ENCODE data around the gene DAPK2.

Gene DAPK2

DNA sequence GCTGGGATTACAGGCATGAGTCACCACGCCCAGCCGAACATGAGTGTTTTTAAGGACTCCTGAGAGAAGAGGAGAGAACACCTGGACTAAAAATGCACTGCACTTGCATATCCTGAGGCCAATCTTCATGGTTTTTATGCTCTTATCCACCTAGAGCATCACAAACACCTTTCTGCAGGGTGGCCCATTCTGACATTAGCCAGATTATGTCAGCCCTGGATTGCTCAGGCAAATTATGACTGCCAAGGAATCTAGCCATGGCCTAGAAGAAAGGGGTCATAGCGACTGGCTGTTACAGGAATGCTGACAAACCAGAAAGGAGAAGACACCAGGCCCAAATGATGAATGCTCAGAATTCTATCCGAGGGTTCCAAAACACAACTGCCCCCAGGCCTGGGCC lies 171.7 kb downstream of the DAPK2 start:
- TF ChIP-seq, protein P1, sequence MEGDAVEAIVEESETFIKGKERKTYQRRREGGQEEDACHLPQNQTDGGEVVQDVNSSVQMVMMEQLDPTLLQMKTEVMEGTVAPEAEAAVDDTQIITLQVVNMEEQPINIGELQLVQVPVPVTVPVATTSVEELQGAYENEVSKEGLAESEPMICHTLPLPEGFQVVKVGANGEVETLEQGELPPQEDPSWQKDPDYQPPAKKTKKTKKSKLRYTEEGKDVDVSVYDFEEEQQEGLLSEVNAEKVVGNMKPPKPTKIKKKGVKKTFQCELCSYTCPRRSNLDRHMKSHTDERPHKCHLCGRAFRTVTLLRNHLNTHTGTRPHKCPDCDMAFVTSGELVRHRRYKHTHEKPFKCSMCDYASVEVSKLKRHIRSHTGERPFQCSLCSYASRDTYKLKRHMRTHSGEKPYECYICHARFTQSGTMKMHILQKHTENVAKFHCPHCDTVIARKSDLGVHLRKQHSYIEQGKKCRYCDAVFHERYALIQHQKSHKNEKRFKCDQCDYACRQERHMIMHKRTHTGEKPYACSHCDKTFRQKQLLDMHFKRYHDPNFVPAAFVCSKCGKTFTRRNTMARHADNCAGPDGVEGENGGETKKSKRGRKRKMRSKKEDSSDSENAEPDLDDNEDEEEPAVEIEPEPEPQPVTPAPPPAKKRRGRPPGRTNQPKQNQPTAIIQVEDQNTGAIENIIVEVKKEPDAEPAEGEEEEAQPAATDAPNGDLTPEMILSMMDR (IDR thresholded peaks at IDR 0.05; ENCODE audit: low read depth, low read length, missing control alignments) = no peak
- in situ Hi-C loops (cut with HindIII; ENCODE audit: low sequenced_read_pairs) = loop anchor here (5.0 to 25.0 kb wide), 2 partner anchors 37 to 112 kb away; no protein-coding TSS in a partner anchor

DNA sequence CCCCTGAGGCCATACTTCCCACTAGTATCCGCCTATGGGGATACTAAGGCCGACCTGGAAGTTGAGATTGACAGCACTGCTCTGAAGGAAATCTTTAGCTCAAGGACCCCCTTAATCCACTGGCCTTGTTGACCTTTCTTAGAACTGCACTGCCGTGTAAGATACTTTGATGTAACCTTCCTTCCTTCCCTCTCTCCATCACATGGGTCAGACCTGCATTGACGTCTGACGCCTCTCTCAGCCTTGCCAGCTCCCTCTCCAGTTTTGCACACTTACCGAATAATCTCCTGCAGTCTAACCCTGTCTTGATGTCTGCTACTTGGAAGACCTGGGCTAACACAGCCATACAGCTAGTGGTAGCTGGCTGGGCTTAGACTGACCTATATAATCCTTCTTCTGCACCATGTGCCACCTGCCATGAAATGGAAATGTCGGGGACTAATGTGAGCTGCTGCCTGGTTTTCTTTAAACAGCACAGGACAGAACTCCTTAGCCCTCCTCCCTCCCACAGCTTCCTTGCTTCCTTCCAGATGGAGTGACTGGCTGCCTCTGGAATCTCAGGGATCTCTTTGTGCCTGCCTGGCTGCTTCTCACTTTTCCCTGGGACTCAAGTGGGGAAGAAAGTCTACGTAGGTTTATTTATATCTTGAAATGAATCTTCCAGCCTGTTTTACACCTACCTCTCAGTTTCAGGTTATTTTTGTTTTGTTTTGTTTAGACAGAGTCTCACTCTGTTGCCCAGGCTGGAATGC lies 173.3 kb downstream of the DAPK2 start:
- TF ChIP-seq, protein P1 (IDR thresholded peaks at IDR 0.05; ENCODE audit: low read depth, low read length, missing control alignments) = no peak
- no peak for DNase-seq (ENCODE audit: low read depth)
- in situ Hi-C loops (cut with HindIII; ENCODE audit: low sequenced_read_pairs) = loop anchor here (5.0 kb wide), 1 partner anchor 36 kb away; no protein-coding TSS in a partner anchor
- no peak overlapping the region for H3K4me3 ChIP-seq (ENCODE audit: low read depth, low read length)

More for the DNA sequence above, 171.7 kb downstream of the DAPK2 start:
- H3K4me3 ChIP-seq (ENCODE audit: low read depth, low read length) = no peak overlapping the region
- DNase-seq (ENCODE audit: low read depth) = no peak

DNA sequence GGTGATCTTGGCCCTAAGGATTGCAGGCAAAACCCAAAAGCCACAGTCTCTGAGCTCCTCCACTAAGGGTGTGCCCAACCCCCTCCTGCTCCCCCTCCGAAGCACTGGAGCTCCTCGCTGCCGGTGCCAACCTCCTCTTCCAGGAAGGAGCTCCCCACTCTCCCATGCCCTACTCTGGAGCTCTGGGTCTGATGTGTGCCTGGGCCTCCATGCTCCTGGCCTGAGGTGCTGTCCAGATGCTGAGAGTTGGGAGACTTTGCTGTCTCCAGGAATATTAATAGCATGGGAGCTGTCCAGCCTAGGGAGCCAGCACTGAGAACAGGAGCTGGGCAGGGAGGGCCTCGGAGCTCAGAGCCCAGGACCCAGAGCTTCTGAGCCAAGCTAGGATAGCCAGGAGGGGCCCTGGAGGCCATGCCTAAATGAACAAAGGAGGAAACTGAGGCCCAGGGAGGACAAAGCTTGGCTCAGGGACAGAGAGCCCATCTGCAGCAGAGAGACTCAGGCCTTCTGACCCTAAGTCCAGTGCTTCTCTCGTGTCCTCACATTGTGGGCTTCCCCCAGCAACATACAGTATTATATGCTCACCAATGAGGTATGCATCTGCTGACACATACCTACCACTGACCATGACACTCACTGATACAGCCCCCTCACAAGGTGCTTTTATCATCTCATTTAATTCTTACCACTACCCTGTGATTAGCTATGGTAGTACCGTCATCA lies 175.6 kb downstream of the DAPK2 start:
- H3K4me3 ChIP-seq (ENCODE audit: low read depth, low read length) = no peak overlapping the region
- in situ Hi-C loops (cut with HindIII; ENCODE audit: low sequenced_read_pairs) = loop anchor here (5.0 kb wide), 1 partner anchor 33 kb away; no protein-coding TSS in a partner anchor
- peak; percentile 79 for DNase-seq (ENCODE audit: low read depth)
- TF ChIP-seq, protein P1 (IDR thresholded peaks at IDR 0.05; ENCODE audit: low read depth, low read length, missing control alignments) = no peak

DNA sequence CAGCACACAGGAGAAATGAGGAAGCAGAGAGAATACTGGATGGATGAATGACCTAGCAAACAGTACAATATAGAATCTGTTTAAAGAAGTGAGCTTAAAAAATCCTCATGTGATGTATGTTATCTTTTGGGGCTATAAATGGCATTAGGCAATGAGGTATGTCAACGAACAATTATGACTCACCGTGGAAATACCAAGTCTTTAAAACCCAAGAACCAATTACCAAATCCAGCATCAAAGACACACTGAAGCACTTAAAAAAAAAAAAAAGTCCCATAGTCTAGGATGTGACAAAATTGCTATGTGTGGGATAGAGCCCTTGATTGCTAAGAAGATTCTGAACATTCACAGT lies 176.3 kb downstream of the DAPK2 start:
- TF ChIP-seq, protein P1 (IDR thresholded peaks at IDR 0.05; ENCODE audit: low read depth, low read length, missing control alignments) = no peak
- no peak for DNase-seq (ENCODE audit: low read depth)
- in situ Hi-C loops (cut with HindIII; ENCODE audit: low sequenced_read_pairs) = loop anchor here (5.0 kb wide), 1 partner anchor 33 kb away; no protein-coding TSS in a partner anchor
- H3K4me3 ChIP-seq (ENCODE audit: low read depth, low read length) = no peak overlapping the region

DNA sequence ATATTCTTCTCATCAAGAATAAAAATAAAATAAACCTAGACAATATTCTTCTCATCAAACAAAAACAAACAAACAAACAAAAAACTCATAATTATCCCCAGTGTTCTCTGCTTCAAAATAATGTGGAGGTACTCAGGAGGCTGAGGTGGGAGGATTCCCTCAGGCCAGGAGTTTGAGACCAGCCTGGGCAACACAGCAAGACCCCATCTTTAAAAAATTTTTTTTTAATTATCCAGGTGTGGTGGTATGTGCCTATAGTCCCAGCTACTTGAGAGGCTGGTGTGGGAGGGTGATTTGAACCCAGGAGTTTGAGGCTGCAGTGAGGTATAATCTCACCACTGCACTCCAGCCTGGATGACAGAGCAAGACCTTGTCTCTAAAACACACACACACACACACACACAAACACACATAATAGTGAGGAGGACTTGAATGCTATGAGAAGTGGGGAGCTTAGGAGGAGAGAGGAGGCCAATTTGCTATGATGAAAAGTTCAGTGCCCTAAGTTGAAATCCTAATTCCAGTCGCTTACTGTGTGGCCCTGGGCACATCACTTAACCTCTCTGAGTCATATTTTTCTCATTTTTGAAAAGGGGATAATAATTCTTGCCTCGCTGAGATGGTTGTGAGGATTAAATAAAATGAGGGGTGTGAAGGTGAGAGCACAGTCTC lies 176.8 kb downstream of the DAPK2 start:
- in situ Hi-C loops (cut with HindIII; ENCODE audit: low sequenced_read_pairs) = loop anchor here (5.0 kb wide), 1 partner anchor 32 kb away; no protein-coding TSS in a partner anchor
- H3K4me3 ChIP-seq (ENCODE audit: low read depth, low read length) = no peak overlapping the region
- TF ChIP-seq, protein P1 (IDR thresholded peaks at IDR 0.05; ENCODE audit: low read depth, low read length, missing control alignments) = no peak
- DNase-seq (ENCODE audit: low read depth) = no peak

DNA sequence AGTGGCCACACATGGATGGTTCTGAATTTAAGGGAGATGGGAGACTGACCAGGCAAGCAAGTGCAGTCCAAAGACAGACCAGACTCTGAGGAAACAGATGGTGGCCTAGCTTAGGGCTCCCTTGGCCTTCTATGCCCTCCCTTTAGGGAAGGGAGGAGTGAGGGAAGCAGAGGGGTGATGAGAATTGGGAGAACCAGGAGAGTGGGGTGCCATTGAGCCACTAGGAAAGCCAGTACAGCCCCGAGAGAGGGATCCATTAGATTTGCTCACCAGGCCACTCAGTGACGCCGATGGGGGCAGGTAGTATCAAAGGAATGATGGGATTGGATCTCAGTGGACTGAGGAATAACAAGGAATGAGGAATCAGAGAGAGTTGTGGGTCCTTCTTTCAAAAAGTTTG lies 182.1 kb downstream of the DAPK2 start:
- in situ Hi-C loops (cut with HindIII; ENCODE audit: low sequenced_read_pairs) = no loop called here
- TF ChIP-seq, protein P1 (IDR thresholded peaks at IDR 0.05; ENCODE audit: low read depth, low read length, missing control alignments) = no peak
- H3K4me3 ChIP-seq (ENCODE audit: low read depth, low read length) = no peak overlapping the region
- DNase-seq (ENCODE audit: low read depth) = no peak

Data from astrocyte of the cerebellum (primary cell).